Measurements from ENCODE around the gene ZKSCAN5.

The ZKSCAN5 gene

DNA sequence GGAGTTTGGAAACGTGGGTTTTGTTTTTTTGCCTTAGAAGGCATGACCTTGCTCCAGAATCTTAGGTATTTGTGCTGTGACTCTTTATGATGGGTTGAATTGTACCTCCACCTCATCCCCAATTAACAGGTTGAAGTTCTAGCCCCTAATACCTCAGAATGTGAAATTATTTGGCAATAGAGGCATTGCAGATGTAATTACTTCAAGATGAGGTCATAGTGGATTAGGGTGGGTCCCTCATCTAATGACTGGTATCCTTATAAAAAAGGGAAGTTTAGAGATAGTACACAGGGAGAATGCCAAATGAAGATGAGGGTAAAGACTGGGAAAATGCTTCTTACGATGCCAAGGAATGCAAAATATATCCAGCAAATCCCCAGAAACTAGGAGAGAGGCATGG, 50.5 kb downstream of the ZKSCAN5 start:
- Histone ChIP-seq H3K27me3 (replicated peaks; ENCODE audit: insufficient read depth, low read length) (no peaks in the 10 kb centered on the region), H3K9ac (ENCODE audit: low read length) (no peak overlapping the region), H3K36me3 (replicated peaks; ENCODE audit: insufficient read depth, low read length) (no peaks in the 10 kb centered on the region), H3K4me3 (ENCODE audit: low read length) (no peak overlapping the region), H3K4me1 (ENCODE audit: low read length) (no peaks in the 10 kb centered on the region; the same call in 1 of the 2 replicates), H3F3A (ENCODE audit: insufficient read depth, low read length) (peaks cover 11% of the 10 kb centered on the region), H4K20me1 (ENCODE audit: insufficient read depth, low read length) (no peaks in the 10 kb centered on the region), H3K9me3 (replicated peaks; ENCODE audit: insufficient read depth, low read length) (no peaks in the 10 kb centered on the region), H3K79me2 (ENCODE audit: low read length) (peaks cover 6% of the 10 kb centered on the region), H2AFZ (ENCODE audit: low read length) (no peak overlapping the region), H3K4me2 (ENCODE audit: low read depth, low read length) (no peak overlapping the region), H3K9me2 (replicated peaks; ENCODE audit: insufficient read depth, low read length) (no peaks in the 10 kb centered on the region), H3K27ac (ENCODE audit: low read length) (no peak overlapping the region)
- TF ChIP-seq EZH2phosphoT487 (IDR thresholded peaks at IDR 0.05; ENCODE audit: low read length) (no peak), EZH2 (optimal IDR thresholded peaks at IDR 0.05; ENCODE audit: low read depth, low read length) (no peak)
- TF ChIP-seq, protein P1, sequence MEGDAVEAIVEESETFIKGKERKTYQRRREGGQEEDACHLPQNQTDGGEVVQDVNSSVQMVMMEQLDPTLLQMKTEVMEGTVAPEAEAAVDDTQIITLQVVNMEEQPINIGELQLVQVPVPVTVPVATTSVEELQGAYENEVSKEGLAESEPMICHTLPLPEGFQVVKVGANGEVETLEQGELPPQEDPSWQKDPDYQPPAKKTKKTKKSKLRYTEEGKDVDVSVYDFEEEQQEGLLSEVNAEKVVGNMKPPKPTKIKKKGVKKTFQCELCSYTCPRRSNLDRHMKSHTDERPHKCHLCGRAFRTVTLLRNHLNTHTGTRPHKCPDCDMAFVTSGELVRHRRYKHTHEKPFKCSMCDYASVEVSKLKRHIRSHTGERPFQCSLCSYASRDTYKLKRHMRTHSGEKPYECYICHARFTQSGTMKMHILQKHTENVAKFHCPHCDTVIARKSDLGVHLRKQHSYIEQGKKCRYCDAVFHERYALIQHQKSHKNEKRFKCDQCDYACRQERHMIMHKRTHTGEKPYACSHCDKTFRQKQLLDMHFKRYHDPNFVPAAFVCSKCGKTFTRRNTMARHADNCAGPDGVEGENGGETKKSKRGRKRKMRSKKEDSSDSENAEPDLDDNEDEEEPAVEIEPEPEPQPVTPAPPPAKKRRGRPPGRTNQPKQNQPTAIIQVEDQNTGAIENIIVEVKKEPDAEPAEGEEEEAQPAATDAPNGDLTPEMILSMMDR (IDR thresholded peaks at IDR 0.05; ENCODE audit: low read length), result no peak
- DNase-seq, result no peak

DNA sequence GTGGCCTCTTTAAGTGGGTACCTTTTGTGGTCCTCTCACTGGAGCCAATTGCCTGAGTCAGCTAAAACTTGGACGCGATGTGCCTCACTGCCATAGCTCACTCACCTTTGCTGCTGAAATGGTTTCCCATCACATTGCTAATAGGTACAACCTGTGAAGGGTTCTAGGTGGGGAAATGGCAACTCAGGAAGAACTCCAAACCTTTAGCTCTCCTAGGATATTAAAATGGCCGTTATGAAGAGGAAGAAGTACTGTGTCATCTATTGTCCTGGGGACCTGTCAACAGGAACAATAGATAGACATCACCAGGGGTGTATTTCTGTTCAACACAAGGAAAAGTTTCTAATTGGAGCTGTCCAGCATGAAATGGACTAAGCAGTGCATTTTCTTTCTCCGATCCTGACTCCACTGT, 52.7 kb downstream of the ZKSCAN5 start:
- no peak for DNase-seq
- Histone ChIP-seq H3K4me1 (ENCODE audit: low read length) (no peaks in the 10 kb centered on the region), H3K4me3 (ENCODE audit: low read length) (no peak overlapping the region), H4K20me1 (ENCODE audit: insufficient read depth, low read length) (no peaks in the 10 kb centered on the region), H3K9me2 (replicated peaks; ENCODE audit: insufficient read depth, low read length) (no peaks in the 10 kb centered on the region), H3K36me3 (replicated peaks; ENCODE audit: insufficient read depth, low read length) (no peaks in the 10 kb centered on the region), H2AFZ (ENCODE audit: low read length) (no peak overlapping the region), H3F3A (ENCODE audit: insufficient read depth, low read length) (peaks cover 11% of the 10 kb centered on the region), H3K27me3 (replicated peaks; ENCODE audit: insufficient read depth, low read length) (no peaks in the 10 kb centered on the region), H3K27ac (ENCODE audit: low read length) (no peak overlapping the region), H3K79me2 (ENCODE audit: low read length) (no peaks in the 10 kb centered on the region), H3K4me2 (ENCODE audit: low read depth, low read length) (no peak overlapping the region), H3K9ac (ENCODE audit: low read length) (no peak overlapping the region), H3K9me3 (replicated peaks; ENCODE audit: insufficient read depth, low read length) (no peaks in the 10 kb centered on the region)
- TF ChIP-seq EZH2phosphoT487 (IDR thresholded peaks at IDR 0.05; ENCODE audit: low read length), result no peak
- TF ChIP-seq, protein P1 (IDR thresholded peaks at IDR 0.05; ENCODE audit: low read length), result no peak
- no peak for TF ChIP-seq EZH2 (optimal IDR thresholded peaks at IDR 0.05; ENCODE audit: low read depth, low read length)

- Histone ChIP-seq H3F3A (ENCODE audit: insufficient read depth, low read length) (peaks cover 11% of the 10 kb centered on the region), H3K4me3 (ENCODE audit: low read length) (peak overlapping the region; percentile 79), H3K27me3 (replicated peaks; ENCODE audit: insufficient read depth, low read length) (no peaks in the 10 kb centered on the region), H3K27ac (ENCODE audit: low read length) (no peak overlapping the region), H3K9me2 (replicated peaks; ENCODE audit: insufficient read depth, low read length) (no peaks in the 10 kb centered on the region), H3K79me2 (ENCODE audit: low read length) (no peaks in the 10 kb centered on the region), H2AFZ (ENCODE audit: low read length) (peak overlapping the region; percentile 89), H3K4me2 (ENCODE audit: low read depth, low read length) (peak overlapping the region; percentile 65; the same call in 1 of the 2 replicates), H4K20me1 (ENCODE audit: insufficient read depth, low read length) (no peaks in the 10 kb centered on the region), H3K4me1 (ENCODE audit: low read length) (no peaks in the 10 kb centered on the region), H3K36me3 (replicated peaks; ENCODE audit: insufficient read depth, low read length) (no peaks in the 10 kb centered on the region), H3K9me3 (replicated peaks; ENCODE audit: insufficient read depth, low read length) (no peaks in the 10 kb centered on the region), H3K9ac (ENCODE audit: low read length) (peak overlapping the region; percentile 84; the same call in 1 of the 2 replicates)
- DNase-seq, result no peak
- TF ChIP-seq, protein P1 (IDR thresholded peaks at IDR 0.05; ENCODE audit: low read length), result no peak
Measured at GRCh38 chr7:99557940-99558305, 53.5 kb downstream of the ZKSCAN5 start.

All from MM.1S (cell line).